HG03159 (cell line): ENCODE data around the gene ELF5.

Experiments used
- ATAC-seq: cut with Tn5 transposase; IDR thresholded peaks from one replicate; pipeline ENCODE4 v1.9.1; 2021; ENCODE audit warnings: mild to moderate bottlenecking, moderate library complexity; ENCODE audit not compliant: unreplicated experiment

ELF5 gene

GRCh38 chr11:34513682-34514449 is at the start of gene ELF5:
ELF5 (minus strand) TSS chr11:34513794; CDS start chr11:34505749, 8,045 bp downstream.
- ATAC-seq = no peak

GRCh38 chr11:34562976-34563375 is 49.4 kb upstream of the ELF5 start:
- ATAC-seq = no peak

DNA sequence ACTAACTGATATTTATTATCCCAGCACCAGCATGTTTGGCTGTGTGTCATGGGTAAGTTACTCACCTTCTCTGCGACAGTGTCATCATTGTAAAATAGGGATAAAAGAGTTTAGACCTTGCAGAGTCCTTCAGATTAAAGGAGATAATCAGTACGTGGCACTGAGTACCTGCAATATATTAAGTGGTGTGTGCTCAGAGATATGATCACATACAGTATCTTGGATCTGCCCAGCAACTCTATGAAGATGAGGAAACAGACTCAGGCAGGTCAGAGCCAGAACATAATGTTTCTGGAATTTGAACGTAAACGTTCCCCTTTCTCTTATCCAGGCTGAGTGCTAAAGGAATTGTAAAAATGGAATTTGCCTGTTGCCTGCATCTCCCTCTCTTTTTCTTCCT is 46.9 kb upstream of the ELF5 start:
- ATAC-seq = no peak

GRCh38 chr11:34558673-34559072 is 45.1 kb upstream of the ELF5 start:
- no peak for ATAC-seq

DNA sequence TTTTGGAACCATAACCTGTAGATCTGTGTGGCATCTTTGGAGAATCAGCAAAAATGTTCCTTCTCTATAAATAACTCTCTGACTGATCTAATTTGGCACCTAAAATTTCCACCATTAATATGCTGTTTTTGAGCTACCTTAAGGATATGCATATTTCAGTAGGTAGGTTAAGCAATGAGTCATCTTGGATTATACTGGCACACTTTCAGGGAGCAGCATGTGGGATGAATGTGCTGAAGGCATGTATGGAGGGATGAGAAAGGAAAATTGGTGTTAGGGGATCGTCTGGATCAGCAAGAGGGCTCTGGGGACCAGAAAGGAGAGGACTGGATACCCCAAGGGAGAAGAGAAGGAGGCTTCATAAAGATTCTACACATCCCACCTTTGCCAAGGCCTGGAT is 44.6 kb upstream of the ELF5 start:
- ATAC-seq = no peak

GRCh38 chr11:34552270-34552669 is 38.7 kb upstream of the ELF5 start:
- ATAC-seq = no peak

GRCh38 chr11:34549271-34549670 is 35.7 kb upstream of the ELF5 start:
- ATAC-seq = no peak

DNA sequence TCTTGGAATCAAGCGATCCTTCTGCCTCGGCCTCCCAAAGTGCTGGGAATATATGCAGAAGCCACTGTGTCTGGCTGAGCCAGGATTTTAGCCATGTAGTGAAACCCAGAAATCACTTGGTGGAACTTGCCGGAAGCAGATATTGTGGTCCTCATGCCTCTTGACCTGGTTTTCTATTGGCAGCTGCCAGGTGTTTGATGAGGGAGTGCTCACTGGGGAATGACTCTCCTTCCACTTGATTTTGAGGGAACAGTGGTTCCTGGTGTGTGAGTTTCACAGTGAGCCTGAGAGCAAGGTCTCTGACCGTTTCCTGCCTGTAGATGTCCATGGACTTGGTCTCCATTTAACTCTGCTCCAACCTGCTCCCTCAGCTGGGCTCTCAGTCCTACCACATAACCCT is 34.7 kb upstream of the ELF5 start:
- no peak for ATAC-seq

DNA sequence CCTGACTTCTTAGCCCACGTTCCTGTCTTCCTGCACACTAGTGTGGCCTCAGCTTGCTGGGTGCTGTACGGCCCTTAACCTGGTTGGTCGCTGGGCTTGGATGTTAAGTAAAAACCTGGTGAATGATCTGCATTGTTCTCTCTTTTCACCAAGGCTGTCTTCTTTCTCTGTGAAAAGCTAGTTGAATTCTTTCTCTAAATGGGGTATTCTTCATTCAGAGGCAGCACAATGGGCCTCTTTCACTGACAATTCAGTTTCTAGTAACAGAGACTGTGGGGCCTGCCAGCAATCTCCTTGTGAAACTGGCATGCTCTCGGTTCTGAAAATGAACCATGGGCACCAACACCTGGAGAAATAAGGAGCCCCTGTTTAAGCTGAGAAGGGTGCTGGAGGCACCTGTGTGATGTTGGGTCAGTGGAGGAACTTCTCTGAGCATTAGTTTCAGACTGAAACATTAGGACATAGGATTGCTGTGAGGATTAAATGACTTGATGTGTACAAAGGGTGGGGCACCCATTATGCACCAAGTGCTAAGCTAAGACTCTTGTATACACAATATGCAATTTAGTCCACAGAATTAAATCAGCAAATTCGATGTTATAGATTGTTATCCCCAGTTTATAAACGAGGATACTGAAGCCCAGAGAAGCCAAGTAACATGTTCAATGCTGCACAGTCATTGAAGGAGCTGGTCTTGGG is 33.1 kb upstream of the ELF5 start:
- no peak for ATAC-seq

DNA sequence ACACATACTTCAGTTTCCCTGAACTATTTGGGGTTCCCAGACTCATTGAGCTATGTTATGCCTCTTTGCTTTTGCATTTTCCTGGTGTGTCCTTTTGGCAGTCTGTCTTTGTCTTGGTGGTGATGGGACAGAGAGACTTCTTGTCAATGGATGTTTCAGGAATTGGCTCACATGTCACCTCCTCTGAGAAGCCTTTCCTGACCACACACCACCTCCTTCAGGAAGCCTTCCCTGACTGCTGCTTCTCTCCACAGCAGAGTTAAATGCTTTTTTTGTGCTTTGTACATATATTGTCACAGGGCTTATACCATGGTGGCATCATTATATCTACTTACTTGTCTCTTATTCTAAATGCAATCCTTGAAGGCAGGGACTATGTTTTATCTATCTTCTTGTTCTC is 28.5 kb upstream of the ELF5 start:
- ATAC-seq = no peak

- no peak for ATAC-seq
These were observed 27.3 kb upstream of the ELF5 start for GRCh38 chr11:34540870-34541269.

GRCh38 chr11:34537636-34538035 is 24.0 kb upstream of the ELF5 start:
- ATAC-seq = no peak

DNA sequence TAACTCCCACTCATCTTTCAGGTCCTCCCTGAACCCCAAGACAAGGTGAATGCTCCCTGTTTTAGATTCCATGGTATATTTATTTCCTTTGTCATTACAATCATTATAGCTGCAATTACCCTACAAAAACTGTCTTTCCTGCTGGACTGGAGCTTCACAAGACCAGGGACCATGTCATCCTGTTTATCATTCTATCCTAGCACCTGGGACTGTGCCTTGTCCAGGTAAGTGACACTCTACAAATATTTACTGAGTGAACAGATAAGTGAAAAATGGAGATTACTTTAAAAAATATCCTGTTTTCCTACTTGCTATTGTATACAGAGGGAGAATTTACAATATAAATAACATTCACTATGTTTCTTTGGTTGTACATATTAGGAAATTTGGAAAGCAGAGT is 22.5 kb upstream of the ELF5 start:
- ATAC-seq = no peak

DNA sequence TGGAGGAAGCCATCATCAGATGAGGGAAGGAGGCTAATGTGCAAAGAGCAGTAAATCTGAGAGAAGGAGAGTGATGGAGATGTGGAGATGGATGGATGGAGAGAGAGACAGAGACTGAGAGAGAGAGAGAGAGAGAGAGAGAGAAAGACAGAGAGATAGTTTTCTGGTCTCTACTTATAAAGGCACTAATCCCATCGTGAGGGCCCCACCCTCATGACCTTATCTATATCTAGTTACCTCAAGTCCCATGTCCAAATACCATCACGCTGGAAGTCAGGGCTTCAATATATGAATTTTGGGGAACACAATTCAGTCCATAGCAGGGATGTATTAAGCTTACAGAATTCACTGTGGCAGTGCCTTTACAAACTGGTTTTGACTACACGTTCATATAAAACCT is 21.2 kb upstream of the ELF5 start:
- no peak for ATAC-seq

DNA sequence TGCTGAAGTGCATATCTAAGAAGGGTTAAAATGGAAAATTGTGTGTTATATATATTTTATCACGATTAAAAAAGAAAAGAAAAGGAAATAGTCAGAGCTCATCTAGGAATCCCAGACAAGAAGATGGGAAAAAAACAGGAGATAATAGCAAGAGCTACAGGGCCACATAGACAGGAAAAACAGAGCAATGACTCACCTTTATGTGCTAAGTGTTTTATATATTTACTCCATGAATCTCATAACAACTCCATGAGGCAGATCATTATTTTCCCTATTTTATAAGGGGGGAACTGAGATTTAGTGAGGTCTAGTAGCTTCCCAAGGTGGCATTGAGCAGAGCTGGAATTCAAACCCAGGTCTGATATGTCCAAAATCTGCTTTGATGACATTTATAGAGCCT is 18.1 kb upstream of the ELF5 start:
- no peak for ATAC-seq

DNA sequence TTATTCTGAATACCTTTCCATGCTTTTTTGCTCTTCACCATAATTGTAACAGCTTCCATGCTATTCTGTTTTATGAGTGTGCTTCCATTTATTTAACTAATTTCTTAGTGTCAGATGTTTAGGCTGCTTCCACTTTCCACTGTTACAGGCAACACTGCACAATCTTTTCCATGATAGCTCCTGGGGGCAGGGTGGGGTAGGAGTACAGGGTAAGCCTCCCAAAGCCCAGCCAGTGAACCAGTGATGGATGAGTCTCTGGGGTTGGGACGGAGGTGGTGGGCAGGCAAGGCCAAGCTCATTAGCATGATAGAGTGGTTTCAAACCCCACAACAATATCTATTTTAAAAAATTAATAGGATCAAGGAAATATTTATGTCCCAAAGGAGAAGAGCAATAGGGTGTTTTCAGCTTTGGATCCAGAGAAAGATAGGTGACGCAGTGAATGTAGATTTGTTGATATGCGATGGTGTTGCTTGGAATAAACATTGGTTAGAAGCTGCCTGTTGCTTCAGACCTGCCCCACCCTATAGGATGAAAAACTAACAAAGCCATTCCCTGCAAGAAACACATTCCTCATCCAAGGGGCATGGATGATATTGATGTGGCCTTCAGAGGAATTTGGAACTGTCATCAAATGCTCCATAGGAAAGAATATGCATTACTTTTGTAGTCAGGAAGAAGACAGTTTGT is 17.1 kb upstream of the ELF5 start:
- no peak for ATAC-seq

DNA sequence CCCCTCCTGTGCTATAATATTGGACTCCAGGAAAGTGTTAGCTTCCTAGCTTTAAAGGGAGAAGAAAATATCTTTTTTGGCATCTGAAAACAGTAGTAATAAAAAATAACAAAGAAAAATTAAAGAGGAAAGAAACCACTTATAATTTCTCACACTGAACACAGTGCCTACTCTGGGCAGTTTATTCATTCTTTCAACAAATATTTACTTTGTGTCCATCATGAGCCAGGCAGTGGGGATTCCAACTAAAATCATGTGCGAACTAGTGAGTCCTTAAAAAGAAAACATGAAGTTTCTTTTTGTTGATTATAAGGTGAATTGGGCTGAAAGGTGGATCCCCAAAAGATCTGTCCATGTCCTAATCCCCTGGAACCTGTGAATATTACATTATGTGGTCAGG is 16.0 kb upstream of the ELF5 start:
- ATAC-seq = no peak

DNA sequence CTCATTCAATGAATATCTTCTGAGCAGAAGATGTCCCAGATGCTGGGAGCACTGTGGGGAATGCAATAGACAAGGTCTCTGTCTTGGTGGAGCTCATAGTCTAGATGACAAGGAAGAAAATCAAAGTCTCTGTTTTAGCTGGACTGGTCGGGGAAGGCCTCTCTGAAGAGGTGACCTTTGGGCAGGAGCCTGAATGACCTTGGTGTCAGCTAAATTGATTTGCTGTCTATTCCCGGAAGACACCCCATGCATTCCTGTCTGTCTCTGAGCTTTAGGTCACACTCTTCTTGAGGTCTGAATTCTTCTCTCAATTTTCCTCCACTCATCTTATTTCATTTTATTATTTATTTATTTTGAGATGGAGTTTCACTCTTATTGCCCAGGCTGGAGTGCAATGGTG is 14.5 kb upstream of the ELF5 start:
- ATAC-seq = no peak

GRCh38 chr11:34525888-34526657 is 12.5 kb upstream of the ELF5 start:
- no peak for ATAC-seq

GRCh38 chr11:34525098-34525497 is 11.5 kb upstream of the ELF5 start:
- ATAC-seq = no peak

DNA sequence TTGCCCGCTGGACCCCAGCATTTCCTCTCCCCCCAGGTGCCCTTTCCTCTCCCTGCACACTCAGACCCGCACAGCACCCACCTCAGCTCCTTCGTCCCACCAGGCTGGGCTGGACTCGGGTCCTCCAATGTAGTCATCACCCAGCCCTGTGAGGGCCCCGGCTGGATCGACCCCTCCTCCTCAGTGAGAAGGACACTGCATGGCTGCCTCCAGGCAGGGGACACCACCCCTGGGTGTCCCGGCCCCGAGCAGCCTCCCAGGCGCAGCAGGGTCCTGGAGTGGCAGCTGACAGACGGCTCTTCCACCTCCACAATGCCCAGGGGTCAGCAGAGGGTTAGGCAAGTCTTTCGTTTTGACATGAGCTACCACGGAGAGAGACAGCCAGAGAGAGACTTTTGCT is 11.1 kb upstream of the ELF5 start:
- ATAC-seq = no peak
